Inflammatory macrophage treated with lipopolysaccharide for 4 hours (primary cell): ENCODE results near the gene HPSE.

Experiments used
- DNase-seq: peaks from one replicate; pipeline ENCODE4 v3.0.0-alpha.2; 2020

HPSE gene

DNA sequence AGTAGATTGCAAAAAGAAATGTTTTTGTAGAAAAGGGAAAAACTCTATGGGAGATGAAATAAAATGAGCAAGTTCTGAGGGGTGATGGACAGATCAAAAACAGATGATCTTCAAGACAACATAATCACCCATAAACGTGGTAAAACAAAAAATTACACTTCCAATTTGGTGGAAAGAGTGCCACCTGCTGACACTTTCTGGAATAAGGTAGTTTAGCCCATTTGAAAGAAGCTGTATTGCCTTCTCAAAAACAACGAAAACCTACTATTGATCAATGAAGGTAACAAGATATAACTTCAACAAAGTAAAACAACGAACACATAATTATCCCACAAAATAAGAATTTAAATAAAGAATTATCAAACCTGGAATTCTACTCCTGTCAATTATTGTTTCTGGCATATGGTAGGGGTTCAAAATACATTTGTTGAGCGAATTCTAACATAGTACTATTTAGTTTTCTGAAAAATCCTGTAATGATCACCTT, 52.6 kb downstream of the HPSE start:
- DNase-seq = peak; percentile 69

GRCh38 chr4:83281307-83281706, 53.3 kb downstream of the HPSE start:
- DNase-seq = peak; percentile 27

DNA sequence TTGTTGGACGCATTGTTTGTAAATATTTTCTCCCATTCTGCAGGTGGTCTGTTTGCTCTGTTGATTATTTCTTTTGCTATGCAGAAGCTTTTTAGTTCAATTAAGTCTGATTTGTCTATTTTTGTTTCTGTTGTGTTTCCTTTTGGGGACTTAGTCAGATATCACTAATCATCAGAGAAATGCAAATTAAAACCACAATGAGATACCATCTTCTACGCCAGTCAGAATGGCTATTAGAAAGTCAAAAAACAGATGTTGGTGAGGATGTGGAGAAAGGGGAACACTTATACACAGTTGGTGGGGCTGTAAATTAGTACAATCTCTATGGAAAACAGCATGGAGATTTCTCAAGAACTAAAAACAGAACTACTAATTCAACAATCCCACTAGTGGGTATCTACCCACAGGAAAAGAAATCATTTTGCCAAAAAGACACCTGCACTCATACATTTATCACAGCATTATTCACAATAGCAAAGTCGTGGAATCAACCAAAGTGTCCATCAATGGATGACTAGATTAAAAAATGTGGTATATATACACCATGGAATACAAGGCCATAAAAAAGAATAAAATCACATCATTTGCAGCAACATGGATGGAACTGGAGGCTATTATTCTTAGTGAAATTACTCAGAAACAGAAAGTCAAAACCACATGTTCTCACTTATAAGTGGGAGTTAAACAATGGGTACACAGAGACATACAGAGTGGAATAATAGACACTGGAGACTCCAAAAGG, 58.2 kb downstream of the HPSE start:
- no peak for DNase-seq

GRCh38 chr4:83273926-83274325, 60.7 kb downstream of the HPSE start:
- DNase-seq = peak; percentile 62

DNA sequence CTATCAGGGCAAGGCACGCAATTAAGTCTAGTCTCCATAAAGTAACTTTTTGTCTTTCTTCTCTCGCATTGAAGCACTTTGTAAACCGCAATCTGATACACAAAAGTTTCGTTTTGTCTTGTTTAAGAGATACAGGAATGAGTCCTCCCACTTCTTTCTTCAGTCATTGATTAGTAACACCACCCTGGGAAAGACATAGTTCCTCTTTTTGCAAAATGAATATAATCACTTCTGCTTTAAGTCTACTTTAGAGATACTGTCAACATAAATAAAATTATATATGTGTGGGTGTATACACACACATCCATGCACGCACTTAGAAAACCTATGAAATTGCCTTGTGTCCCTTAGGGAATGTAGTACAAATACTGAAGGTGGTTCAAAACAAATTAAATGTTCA, 61.7 kb downstream of the HPSE start:
- DNase-seq = peak; percentile 91

GRCh38 chr4:83269256-83269655, 65.4 kb downstream of the HPSE start:
- DNase-seq = no peak

DNA sequence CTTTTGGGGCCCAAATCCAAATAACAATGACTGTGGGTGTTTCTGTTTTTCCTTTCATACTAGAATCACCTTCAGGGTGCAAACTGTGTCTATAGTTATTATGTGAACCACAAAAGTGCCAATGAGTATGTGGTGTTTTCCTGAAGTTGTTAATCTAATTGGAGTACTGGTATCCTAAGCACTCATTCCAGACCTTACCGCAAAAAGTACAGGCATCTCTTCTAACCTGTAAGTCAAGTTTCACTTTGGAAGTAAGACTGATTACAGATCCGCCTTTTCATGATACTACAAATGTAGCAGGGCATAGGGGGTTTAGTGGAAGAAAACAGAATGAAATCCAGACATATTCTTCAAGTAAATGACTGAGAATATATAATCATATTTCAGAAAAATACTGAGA, 66.2 kb downstream of the HPSE start:
- DNase-seq = no peak

GRCh38 chr4:83267830-83268475, 66.7 kb downstream of the HPSE start:
- DNase-seq = no peak

DNA sequence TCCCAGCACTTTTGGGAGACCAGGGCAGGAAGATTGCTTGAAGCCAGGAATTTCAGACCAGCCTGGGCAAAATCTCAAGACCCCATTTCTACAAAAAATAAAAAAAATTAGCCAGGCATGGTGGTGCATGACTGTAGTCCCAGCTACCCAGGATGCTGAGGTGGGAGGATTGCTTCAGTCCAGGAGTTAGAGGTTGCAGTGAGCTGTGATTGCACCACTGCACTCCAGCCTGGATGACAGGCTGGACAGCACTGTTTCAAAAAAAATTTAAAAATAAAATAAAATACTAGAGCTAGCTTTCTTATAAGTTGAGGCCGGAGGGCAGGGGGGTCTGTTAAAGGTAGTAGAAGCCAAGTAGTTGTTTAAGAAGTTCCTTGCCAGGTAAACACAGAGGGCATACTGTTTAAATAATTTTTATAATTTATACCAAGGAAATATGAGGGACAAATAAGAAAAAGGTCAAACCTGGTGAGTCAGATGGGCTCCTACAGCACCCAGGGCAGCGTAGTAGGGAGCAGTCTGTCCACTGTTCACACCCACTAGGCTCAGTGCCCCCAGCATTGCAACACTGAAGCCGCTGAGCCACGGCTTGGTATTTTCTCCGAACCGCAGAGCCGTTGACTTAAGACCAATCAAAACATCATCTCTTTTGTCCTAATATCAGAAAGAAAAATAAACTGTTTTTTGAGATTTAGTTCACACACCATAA, 67.4 kb downstream of the HPSE start:
- DNase-seq = peak; percentile 45

- DNase-seq = no peak
Observed at GRCh38 chr4:83266689-83267088, 68.0 kb downstream of the HPSE start.

- no peak for DNase-seq
Observed at GRCh38 chr4:83263106-83263505, 71.5 kb downstream of the HPSE start.

- DNase-seq = no peak
Observed at GRCh38 chr4:83262682-83263081, 72.0 kb downstream of the HPSE start.

DNA sequence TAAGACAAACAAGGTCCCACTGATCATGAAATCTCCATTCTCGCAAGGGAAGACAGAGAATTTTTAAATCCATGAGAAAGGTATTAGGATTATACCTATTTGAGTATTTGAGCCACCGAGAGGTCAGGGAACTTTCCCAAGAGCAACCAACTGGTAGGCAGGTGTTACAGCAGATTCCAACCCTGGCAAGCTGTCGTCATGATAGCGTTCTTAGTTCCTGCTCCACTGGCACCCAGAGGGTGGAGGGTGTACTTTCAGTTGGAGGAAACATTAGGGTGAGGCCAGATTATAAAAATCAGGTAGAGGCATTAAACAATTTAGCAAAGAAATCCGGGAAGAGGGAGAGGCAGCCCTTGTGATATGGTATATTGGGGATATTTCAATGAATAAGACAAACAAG, 73.3 kb downstream of the HPSE start:
- DNase-seq = no peak

- DNase-seq = no peak
Observed at GRCh38 chr4:83259586-83259985, 75.1 kb downstream of the HPSE start.

DNA sequence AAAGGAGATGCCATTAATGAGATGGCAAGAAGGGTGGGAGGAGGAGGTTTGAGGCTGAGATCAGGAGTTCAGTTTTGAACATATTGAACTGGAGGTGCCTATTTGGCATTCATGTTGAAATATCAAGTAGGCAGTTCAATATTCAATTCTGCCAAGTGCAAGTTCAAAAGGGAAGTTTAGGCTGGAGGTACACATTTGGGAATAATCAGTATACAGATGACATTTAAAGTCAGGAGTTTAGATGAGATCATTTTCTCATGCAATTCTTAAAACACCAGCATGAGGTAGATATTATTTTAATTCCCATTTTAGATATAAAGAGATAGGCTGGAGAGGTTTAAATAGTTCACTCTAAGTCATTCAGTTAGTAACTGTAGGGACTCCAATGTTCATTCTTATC, 76.2 kb downstream of the HPSE start:
- peak; percentile 59 for DNase-seq

DNA sequence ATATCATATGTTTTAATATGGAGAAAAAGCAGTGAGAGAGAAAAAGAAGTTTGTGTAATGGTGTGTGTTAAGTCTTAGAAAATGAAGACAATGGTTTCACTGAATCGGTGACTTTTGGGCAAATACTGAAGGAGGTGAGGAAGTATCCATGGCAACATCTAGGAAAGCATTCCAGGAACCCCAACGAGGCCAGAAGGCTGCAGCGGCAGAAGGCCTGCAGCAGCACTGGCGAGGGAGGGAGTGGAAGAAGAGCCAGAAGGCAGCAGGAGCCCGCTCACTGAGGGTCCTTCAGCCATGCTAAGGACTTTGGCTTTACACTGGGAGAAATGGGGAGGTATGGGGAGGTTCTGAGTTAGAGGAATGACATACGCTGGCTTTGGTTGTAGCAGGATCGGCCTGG, 76.8 kb downstream of the HPSE start:
- no peak for DNase-seq

GRCh38 chr4:83255584-83255983, 79.1 kb downstream of the HPSE start:
- no peak for DNase-seq

- peak; percentile 87 for DNase-seq
Observed at GRCh38 chr4:83252782-83253405, 81.8 kb downstream of the HPSE start.

DNA sequence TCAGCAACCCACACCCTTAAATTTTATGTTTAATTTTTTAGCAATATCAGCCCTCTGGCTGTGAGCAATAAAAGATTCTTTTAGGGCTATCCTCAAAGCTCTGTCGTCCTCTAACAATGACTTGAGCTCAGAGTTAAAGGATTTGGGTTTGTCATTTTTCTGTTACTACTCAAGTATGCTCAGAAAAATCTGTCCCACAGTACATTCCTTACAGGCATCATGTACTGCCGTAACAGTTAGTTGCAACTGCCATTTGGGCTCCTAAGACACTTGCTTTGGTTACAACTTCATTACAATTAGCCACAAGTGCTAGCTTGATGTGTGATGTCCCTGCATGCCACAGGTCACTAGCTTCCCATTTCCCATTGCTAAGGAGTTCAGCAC, 83.2 kb downstream of the HPSE start:
- no peak for DNase-seq

DNA sequence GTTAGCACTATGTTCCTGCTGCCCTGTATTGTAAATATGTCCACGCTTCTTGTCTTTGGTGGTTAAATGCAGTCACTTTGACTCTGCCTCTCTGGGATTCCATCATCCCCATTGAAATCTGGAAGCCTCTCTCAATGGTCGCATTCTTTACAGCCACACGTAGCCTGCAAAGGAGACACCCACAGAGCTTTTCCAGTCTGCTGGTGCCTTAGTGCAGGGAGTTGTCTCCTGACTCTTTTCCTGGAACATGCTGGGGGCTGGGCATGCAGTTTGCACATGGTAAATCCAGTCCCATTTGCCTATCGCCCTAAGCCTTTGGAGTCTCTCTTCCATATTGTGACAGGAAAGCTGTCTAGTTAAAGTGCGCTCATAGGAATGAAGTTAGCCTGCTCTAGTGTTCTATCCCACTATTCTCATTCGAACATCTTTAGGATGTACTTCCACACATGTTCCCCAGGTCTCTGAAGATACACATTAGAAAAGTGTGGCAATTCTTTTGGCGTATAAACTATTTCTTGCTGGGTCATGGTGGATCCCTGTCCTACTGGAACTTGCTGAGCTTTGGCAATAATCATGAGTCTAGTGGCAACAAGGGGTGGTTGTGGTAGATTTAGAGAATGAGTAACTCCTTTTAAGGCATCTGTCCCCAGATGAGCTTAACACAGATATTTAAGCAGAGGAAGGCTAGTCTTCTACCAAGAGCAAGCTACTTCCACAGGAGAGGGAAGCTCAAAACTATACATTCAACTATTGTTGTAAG, 83.8 kb downstream of the HPSE start:
- no peak for DNase-seq

GRCh38 chr4:83248486-83248885, 86.2 kb downstream of the HPSE start:
- no peak for DNase-seq
